ENCODE data around the gene KLHL29.

- TF ChIP-seq CTCF (IDR thresholded peaks at IDR 0.05) (no peak), POLR2AphosphoS5 (IDR thresholded peaks at IDR 0.05; ENCODE audit: low read depth, low read length) (no peak), YY1 (IDR thresholded peaks at IDR 0.05; ENCODE audit: low read depth) (no peak), REST (IDR thresholded peaks at IDR 0.05; ENCODE audit: low read depth, low read length) (no peak), SMC3 (IDR thresholded peaks at IDR 0.05; ENCODE audit: low read depth, low read length) (no peak), MXI1 (IDR thresholded peaks at IDR 0.05; ENCODE audit: low read depth, low read length) (no peak), JUND (IDR thresholded peaks at IDR 0.05) (no peak), MEF2A (IDR thresholded peaks at IDR 0.05; ENCODE audit: borderline replicate concordance, low read depth) (no peak), RCOR1 (IDR thresholded peaks at IDR 0.05; ENCODE audit: low read length) (no peak)
- TF ChIP-seq, protein P1, sequence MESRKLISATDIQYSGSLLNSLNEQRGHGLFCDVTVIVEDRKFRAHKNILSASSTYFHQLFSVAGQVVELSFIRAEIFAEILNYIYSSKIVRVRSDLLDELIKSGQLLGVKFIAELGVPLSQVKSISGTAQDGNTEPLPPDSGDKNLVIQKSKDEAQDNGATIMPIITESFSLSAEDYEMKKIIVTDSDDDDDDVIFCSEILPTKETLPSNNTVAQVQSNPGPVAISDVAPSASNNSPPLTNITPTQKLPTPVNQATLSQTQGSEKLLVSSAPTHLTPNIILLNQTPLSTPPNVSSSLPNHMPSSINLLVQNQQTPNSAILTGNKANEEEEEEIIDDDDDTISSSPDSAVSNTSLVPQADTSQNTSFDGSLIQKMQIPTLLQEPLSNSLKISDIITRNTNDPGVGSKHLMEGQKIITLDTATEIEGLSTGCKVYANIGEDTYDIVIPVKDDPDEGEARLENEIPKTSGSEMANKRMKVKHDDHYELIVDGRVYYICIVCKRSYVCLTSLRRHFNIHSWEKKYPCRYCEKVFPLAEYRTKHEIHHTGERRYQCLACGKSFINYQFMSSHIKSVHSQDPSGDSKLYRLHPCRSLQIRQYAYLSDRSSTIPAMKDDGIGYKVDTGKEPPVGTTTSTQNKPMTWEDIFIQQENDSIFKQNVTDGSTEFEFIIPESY (IDR thresholded peaks at IDR 0.05; ENCODE audit: borderline replicate concordance, low read depth): no peak
These were observed 207.2 kb downstream of the KLHL29 start for GRCh38 chr2:23592061-23592685.

Measured in SK-N-SH (cell line).